GM21619 (cell line): ENCODE data around the gene MRPL57.
"Not testable (repeated sequence)": the region's sequence is repeated elsewhere in the genome, so short reads cannot be mapped to it uniquely, and the experiment has no call there.

Source experiments
- ATAC-seq: cut with Tn5 transposase; IDR thresholded peaks from one replicate; pipeline ENCODE4 v1.9.1; 2021; ENCODE audit not compliant: unreplicated experiment

Gene MRPL57

GRCh38 chr13:21176215-21176981, at the start of gene MRPL57, which contains the start of gene SKA3:
Gene MRPL57, plus strand, starts transcription at chr13:21176658. Its CDS starts 259 bp downstream, at chr13:21176917.
Gene SKA3, minus strand, starts transcription at chr13:21176552. Its CDS starts 75 bp downstream, at chr13:21176477.
- peak; percentile 87 for ATAC-seq

GRCh38 chr13:21130116-21130515, 46.3 kb upstream of the MRPL57 start:
- ATAC-seq = no peak

DNA sequence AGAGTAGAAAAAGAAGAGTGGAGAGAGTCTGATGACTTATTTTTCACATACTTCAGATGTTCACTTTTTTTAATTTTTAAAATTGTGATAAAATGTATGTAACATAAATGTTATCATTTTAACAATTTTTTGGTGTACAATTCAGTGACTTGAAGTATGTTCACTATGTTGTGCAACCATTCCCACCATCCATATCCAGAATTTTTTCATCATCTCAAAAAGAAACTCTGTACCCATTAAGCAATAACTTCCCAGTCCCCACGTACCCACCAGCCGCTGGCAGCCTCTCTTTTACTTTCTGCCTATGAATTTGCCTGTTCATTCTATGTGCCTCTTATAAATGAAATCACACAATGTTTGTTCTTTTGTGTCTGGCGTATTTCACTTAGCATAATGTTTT, 43.4 kb upstream of the MRPL57 start:
- no peak for ATAC-seq

- no peak for ATAC-seq
These were observed 42.0 kb upstream of the MRPL57 start for GRCh38 chr13:21134475-21134874.

DNA sequence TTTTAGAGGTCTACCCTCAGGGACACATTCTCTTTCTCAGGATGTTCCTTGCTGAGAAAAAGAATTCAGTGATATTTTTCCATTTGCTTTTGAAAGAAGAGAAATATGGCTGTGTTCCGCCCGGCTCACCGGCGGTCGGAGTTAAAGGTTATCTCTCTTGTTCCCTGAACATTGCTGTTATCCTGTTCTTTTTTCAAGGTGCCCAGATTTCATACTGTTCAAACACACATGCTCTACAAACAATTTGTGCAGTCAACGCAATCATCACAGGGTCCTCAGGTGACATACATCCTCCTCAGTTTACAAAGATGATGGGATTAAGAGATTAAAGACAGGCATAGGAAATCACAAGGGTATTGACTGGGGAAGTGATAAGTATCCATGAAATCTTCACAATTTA, 40.6 kb upstream of the MRPL57 start:
- not testable (repeated sequence) for ATAC-seq

GRCh38 chr13:21137696-21138095, 38.8 kb upstream of the MRPL57 start:
- no peak for ATAC-seq

- ATAC-seq = no peak
These were observed 37.9 kb upstream of the MRPL57 start for GRCh38 chr13:21138561-21138960.

DNA sequence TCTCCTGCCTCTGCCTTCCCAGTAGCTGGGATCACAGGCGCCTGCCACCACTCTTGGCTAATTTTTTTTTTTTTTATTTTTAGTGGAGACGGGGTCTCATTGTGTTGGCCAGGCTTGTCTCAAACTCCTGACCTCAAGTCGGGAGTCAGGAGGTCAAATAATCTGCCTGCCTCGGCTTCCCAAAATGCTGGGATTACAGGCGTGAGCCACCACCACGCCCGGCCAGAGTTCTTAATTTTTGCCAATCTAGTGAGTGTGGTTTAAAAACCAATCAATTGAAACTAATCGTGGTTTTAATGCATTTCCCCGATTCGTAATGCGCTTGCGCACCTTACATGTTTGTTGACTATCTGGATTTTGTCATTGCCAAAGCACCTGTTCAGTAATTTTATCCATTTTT, 37.1 kb upstream of the MRPL57 start:
- ATAC-seq = no peak

- ATAC-seq = no peak
These were observed 33.7 kb upstream of the MRPL57 start for GRCh38 chr13:21142766-21143165.

DNA sequence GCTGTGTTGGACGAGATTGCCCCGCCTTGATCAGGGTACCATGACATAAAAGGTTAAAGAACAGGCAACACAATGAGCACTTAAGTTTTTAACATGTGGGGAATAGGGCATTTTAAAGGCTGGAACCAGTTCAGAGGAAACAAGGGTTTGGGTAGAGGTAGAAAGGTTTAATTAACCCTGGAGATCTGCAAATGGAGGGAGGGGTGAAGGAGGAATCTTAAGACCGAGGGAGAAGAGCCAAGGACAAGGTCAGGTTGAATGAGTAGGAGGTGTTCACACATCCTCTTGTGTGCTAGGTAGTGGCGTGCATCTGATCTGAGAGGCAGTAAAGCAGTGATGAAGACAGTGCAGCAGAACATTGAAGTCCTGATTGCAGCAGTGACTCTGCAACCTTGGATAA, 28.6 kb upstream of the MRPL57 start:
- no peak for ATAC-seq

DNA sequence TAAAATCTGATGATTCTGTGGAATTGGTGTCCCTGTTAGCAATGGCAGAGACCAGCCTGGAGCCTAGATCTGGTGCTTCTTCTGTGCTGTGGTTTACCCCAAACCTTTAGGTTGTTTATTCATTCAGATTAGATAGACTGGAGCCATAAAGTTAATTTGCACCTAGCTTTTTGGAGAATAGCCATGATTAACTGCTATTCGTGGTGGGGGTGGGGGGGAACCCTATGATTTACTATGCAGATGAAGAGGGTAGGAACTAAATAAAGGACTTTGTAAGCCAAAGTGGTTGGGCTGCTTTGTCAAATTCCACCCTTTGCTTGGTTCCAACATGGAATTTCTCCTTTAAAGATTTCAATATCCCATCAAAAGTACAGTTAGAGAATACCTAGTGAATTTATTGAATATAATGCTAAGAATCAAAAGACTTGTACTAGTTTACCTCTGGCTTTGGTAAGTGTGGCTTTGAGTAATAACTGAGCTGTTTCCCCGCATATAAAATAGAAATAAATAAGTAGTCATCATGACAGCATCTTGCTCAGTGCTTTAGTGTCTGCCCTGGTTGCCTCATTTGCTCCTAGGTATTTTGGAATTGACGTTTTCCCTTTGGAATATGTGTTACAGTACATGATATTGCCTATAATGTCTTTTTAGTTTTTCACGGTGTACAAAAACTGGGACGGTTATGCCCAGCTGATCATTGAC, 27.8 kb upstream of the MRPL57 start:
- no peak for ATAC-seq

GRCh38 chr13:21149568-21149967, 26.9 kb upstream of the MRPL57 start:
- no peak for ATAC-seq

- no peak for ATAC-seq
These were observed 26.4 kb upstream of the MRPL57 start for GRCh38 chr13:21150013-21150412.

- no peak for ATAC-seq
These were observed 24.1 kb upstream of the MRPL57 start for GRCh38 chr13:21152251-21152899.

DNA sequence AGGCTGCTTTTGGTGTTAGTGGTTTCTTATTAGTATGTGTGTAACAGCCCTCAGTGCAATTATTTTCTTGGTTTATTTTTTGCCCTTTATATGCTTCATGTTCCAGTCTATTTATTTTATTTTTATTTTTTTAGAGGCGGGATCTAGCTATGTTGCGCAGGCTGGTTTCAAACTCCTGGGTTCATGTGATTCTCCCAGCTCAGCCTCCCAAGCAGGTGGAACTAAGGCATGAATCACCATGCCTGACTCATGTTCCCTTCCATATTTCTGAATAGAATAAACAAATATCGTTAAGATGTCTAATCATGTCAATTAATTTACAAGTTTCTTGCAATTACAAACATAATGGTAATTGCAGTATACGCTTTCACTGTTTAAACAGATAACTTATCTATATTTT, 11.8 kb upstream of the MRPL57 start:
- ATAC-seq = no peak

DNA sequence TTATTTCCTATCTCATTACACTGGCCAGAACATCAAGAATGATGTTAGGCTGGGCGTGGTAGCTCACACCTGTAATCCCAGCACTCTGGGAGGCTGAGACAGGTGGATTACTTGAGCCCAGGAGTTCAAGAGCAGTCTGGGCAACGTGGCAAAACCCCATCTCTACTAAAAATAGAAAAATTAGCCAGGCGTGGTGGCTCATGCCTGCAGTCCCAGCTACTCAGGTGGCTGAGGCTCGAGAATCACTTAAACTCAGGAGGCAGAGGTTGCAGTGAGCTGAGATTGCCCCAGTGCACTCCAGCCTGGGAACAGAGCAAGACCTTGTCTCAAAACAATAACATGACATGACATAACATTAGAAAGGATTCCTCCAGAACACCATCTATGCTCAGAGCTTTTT, 10.9 kb upstream of the MRPL57 start:
- not testable (repeated sequence) for ATAC-seq

GRCh38 chr13:21171420-21171819, 5.0 kb upstream of the MRPL57 start:
- no peak for ATAC-seq

DNA sequence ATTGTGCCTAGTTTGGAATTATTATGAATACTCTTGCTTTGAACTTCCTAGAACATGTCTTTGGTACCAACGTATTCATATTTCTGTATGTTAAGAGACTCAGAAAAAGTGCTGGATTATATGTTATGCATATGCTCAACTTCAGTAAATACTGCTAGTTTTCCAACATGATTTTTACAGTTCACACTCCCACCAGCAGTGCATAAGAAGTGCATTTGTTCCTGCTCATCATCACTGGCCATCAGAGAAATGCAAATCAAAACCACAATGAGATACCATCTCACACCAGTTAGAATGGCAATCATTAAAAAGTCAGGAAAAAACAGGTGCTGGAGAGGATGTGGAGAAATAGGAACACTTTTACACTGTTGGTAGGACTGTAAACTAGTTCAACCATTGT, 2.7 kb upstream of the MRPL57 start:
- not testable (repeated sequence) for ATAC-seq

DNA sequence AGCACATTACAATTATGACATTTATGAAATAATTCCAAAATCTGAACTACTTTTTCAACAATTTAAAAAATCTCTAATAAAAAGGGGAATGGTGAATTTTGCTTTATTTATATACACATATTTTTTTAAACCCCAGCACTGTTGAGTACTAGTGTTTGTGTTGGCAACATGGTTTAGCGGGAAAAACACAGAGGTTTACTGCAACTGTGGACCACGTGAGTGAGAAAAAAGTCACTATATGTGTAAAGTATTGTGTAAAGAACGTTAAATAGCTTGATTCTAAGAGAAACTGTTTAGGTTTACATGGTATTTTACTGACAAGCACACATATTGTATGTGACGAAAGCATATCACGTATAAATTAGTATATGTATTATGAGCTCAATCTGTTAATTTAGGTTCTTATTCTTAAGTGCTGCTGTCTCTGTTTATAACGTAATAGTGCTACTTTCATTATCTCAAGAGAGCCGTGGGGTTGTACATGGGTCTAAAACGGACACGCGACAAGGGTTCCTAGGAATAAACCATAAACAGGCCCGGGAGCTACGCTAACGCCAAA, 723 bp upstream of the MRPL57 start:
- no peak for ATAC-seq

DNA sequence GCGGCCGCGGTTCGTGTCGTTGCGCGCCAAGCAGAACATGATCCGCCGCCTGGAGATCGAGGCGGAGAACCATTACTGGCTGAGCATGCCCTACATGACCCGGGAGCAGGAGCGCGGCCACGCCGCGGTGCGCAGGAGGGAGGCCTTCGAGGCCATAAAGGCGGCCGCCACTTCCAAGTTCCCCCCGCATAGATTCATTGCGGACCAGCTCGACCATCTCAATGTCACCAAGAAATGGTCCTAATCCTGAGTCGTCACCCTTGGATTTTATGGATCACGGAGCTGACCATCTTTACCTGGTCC, 475 bp downstream of the MRPL57 start:
- ATAC-seq = peak; percentile 20

DNA sequence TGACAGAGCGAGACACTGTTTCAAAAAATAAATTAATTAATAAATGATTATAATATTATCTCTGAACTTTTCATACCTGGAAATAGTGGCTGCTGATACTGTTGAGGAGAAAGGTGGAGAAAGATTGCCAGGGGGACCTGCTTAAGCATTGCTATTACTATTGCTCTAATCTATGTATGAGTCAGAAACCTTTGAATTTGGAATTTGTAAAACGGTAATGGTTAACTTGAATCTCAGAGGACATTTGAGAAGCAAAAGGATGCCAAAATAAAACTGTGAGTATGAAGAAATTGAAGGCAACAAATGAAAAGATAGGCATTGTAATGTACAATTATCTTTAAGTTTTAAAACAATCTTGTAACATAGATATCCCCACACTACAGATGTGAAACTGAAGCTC, 5.2 kb downstream of the MRPL57 start:
- ATAC-seq = no peak

DNA sequence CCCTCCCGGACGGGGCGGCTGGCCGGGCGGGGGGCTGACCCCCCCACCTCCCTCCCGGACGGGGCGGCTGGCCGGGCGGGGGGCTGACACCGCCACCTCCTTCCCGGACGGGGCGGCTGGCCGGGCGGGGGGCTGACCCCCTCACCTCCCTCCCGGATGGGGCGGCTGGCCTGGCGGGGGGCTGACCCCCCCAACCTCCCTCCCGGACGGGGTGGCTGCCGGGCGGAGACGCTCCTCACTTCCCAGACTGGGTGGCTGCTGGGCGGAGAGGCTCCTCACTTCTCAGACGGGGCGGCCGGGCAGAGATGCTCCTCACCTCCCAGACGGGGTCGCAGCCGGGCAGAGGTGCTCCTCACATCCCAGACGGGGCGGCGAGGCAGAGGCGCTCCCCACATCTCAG, 10.0 kb downstream of the MRPL57 start:
- not testable (repeated sequence) for ATAC-seq
